Neural progenitor cell (in vitro differentiated cells): ENCODE measurements around the gene ILF3.

Experiments
- EZH2 ChIP-seq: fragments of 200-600 bp; sonication (generic); IDR thresholded peaks from 2 replicates; pipeline ENCODE4 v1.6.1; 2017; ENCODE audit warnings: antibody characterized with exemption, mild to moderate bottlenecking, moderate library complexity
- EZH2phosphoT487 ChIP-seq: fragments of 200-600 bp; sonication (generic); IDR thresholded peaks from 2 replicates; pipeline ENCODE4 v1.6.1; 2017; ENCODE audit warnings: antibody characterized with exemption
- TF ChIP-seq, protein P1 (sequence below): fragments of 200-600 bp; sonication (generic); IDR thresholded peaks from 2 replicates; pipeline ENCODE4 v1.5.1; 2017; ENCODE audit warnings: antibody characterized with exemption, mild to moderate bottlenecking

DNA sequence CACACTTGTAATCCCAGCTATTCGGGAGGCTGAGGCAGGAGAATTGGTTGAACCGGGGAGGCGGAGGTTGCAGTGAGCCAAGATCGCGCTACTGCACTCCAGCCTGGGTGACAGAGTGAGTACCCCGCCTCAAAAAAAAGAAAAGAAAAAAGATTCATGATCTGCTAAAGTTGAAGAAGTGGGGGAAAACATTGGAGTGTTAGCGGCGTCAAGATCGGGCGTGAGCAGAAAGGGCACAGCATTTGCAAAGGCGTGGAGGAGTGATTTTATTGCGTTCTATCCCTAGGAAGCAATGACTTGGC is 62.9 kb downstream of the ILF3 start:
- TF ChIP-seq, protein P1, sequence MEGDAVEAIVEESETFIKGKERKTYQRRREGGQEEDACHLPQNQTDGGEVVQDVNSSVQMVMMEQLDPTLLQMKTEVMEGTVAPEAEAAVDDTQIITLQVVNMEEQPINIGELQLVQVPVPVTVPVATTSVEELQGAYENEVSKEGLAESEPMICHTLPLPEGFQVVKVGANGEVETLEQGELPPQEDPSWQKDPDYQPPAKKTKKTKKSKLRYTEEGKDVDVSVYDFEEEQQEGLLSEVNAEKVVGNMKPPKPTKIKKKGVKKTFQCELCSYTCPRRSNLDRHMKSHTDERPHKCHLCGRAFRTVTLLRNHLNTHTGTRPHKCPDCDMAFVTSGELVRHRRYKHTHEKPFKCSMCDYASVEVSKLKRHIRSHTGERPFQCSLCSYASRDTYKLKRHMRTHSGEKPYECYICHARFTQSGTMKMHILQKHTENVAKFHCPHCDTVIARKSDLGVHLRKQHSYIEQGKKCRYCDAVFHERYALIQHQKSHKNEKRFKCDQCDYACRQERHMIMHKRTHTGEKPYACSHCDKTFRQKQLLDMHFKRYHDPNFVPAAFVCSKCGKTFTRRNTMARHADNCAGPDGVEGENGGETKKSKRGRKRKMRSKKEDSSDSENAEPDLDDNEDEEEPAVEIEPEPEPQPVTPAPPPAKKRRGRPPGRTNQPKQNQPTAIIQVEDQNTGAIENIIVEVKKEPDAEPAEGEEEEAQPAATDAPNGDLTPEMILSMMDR = no peak
- TF ChIP-seq EZH2 = no peak
- TF ChIP-seq EZH2phosphoT487 = no peak
